ENCODE measurements around the gene LRWD1. TPM values are rescaled to one million over a fixed set of nuclear protein-coding genes. Genes with fewer than 3 reads are reported as not detected.
"Not testable (repeated sequence)": the region's sequence is repeated elsewhere in the genome, so short reads cannot be mapped to it uniquely, and the experiment has no call there.

The LRWD1 gene
- total and polyA plus RNA-seq, 2 of the 4 experiments (the other 2 are of a cell fraction) = 20.3 to 27.2 TPM

DNA sequence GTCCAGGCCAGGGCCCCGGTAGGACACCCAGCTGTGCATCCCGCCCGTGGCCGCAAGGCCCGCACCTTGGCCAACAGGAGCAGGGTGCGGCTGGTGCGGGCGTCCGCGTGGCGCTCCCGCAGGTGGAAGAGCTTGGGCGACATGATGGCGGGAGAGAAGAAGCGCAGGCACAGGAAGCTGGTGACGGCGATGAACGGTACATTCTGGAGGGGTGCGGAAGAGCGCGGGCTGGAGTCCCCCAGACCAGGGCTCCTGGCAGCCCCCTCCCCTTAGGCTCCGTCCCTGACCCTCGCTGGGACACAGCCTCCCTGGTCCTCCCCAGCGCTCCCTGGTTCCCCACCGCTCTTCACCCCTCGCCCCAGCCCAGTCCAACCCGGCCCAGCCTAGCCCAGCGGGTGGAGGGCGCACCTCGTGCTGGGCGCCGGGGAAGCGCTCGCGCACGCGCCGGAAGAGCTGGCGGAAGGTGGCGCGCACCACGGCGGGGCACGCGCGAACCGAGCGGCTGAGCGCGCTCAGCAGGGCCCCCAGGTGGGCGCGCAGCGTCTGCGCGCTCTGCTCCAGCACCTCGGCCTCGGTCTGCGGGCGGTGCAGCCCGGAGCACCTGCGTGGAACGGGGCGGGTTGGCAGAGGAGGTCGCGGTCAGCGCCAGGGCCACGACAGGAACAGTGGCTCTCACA is 29.8 kb downstream of the LRWD1 start:
- H2AFZ ChIP-seq (replicated peaks; ENCODE audit: low read length, poor library complexity); H2BK15ac ChIP-seq (ENCODE audit: low read depth, low read length); H3K27ac ChIP-seq (ENCODE audit: insufficient read depth, low read length); H3K23ac ChIP-seq (ENCODE audit: low read depth, low read length); POLR2A ChIA-PET (ENCODE audit: unreplicated experiment); H2AK9ac ChIP-seq (replicated peaks; ENCODE audit: low read depth, low read length, poor library complexity); dilution Hi-C loops (cut with HindIII; ENCODE audit: low sequenced_read_pairs, unreplicated experiment); H3K36me3 ChIP-seq (ENCODE audit: control insufficient read depth, insufficient read depth, low read length); H4K8ac ChIP-seq (ENCODE audit: low read depth in 2 of 2, low read length in 2 of 2); H4K5ac ChIP-seq (ENCODE audit: low read depth, low read length); H2AK5ac ChIP-seq (ENCODE audit: low read depth, low read length); DNase-seq; H3K4me3 ChIP-seq (ENCODE audit: insufficient read depth, low read depth, low read length); H3K9ac ChIP-seq (ENCODE audit: low read depth, low read length); H3K4me2 ChIP-seq (ENCODE audit: low read depth, low read length); H4K20me1 ChIP-seq (ENCODE audit: insufficient read depth, low read length); H4K91ac ChIP-seq (ENCODE audit: insufficient read depth, low read depth, low read length); H3K9me1 ChIP-seq (ENCODE audit: insufficient read depth, low read length); H3K4ac ChIP-seq (ENCODE audit: low read depth, low read length); H3K56ac ChIP-seq (ENCODE audit: extremely low read depth, insufficient read depth, low read length); in situ Hi-C loops (cut with MboI; ENCODE audit: low sequenced_read_pairs); H3K9me3 ChIP-seq (ENCODE audit: control insufficient read depth, insufficient read depth, low read length); H3K14ac ChIP-seq (replicated peaks; ENCODE audit: low read depth, low read length); H3K18ac ChIP-seq (ENCODE audit: low read depth, low read length); H3K4me1 ChIP-seq (ENCODE audit: control insufficient read depth, insufficient read depth, low read length); BruUV-seq (replicated peaks); H2BK5ac ChIP-seq (ENCODE audit: low read depth, low read length, poor library complexity, severe bottlenecking); CTCF ChIA-PET; H3K79me1 ChIP-seq (ENCODE audit: low read depth in 1 of 2, low read length in 2 of 2); intact Hi-C loops (cut with micrococcal nuclease); H2BK120ac ChIP-seq (ENCODE audit: low read depth, low read length); H2BK20ac ChIP-seq (ENCODE audit: low read depth, low read length); H3K27me3 ChIP-seq (ENCODE audit: control insufficient read depth, insufficient read depth, low read length): not testable (repeated sequence)
- no CpG with 5 or more reads among the region's 67 CpGs for WGBS, 2 experiments (ENCODE audit: extremely low coverage in 2 of 2, insufficient read length in 1 of 2)
- ATAC-seq (ENCODE audit: low read depth) = peak; percentile 2; the same call in 1 of the 2 replicates

DNA sequence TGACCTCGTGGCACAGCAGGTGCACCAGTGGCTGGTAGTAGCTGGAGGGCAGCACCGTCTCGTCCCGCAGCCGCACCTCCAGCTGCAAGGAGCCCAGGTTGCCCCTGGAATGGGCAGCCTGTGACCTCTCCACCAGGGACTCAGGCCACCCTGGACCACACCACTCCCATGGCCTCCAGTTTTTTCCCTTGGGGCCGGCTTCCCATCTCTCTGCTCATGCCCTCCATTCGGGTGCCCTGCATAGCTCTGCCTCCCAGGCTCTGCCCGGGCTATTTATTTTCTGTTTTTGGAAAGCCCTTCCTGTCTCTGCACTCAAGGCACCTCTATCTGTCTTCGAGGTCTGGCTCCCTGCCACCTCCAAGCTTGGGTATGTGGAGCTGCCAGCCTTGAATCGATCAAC is 32.1 kb downstream of the LRWD1 start:
- H4K20me1 ChIP-seq (ENCODE audit: insufficient read depth, low read length); H3K4me1 ChIP-seq (ENCODE audit: control insufficient read depth, insufficient read depth, low read length); H4K91ac ChIP-seq (ENCODE audit: insufficient read depth, low read depth, low read length); CTCF ChIA-PET; intact Hi-C loops (cut with micrococcal nuclease); in situ Hi-C loops (cut with MboI; ENCODE audit: low sequenced_read_pairs); H2BK15ac ChIP-seq (ENCODE audit: low read depth, low read length); H4K5ac ChIP-seq (ENCODE audit: low read depth, low read length); DNase-seq; H3K56ac ChIP-seq (ENCODE audit: extremely low read depth, insufficient read depth, low read length); H2AK9ac ChIP-seq (replicated peaks; ENCODE audit: low read depth, low read length, poor library complexity); H3K14ac ChIP-seq (replicated peaks; ENCODE audit: low read depth, low read length); H3K36me3 ChIP-seq (ENCODE audit: control insufficient read depth, insufficient read depth, low read length); H3K9me3 ChIP-seq (ENCODE audit: control insufficient read depth, insufficient read depth, low read length); H3K27ac ChIP-seq (ENCODE audit: insufficient read depth, low read length); H3K9me1 ChIP-seq (ENCODE audit: insufficient read depth, low read length); H2AK5ac ChIP-seq (ENCODE audit: low read depth, low read length); H3K79me1 ChIP-seq (ENCODE audit: low read depth in 1 of 2, low read length in 2 of 2); H3K4me2 ChIP-seq (ENCODE audit: low read depth, low read length); H2BK5ac ChIP-seq (ENCODE audit: low read depth, low read length, poor library complexity, severe bottlenecking); POLR2A ChIA-PET (ENCODE audit: unreplicated experiment); H3K4me3 ChIP-seq (ENCODE audit: insufficient read depth, low read depth, low read length); H2AFZ ChIP-seq (replicated peaks; ENCODE audit: low read length, poor library complexity); dilution Hi-C loops (cut with HindIII; ENCODE audit: low sequenced_read_pairs, unreplicated experiment); H2BK120ac ChIP-seq (ENCODE audit: low read depth, low read length); BruUV-seq (replicated peaks); H3K27me3 ChIP-seq (ENCODE audit: control insufficient read depth, insufficient read depth, low read length); H4K8ac ChIP-seq (ENCODE audit: low read depth in 2 of 2, low read length in 2 of 2); H3K9ac ChIP-seq (ENCODE audit: low read depth, low read length); H3K18ac ChIP-seq (ENCODE audit: low read depth, low read length); H3K23ac ChIP-seq (ENCODE audit: low read depth, low read length); H2BK20ac ChIP-seq (ENCODE audit: low read depth, low read length); H3K4ac ChIP-seq (ENCODE audit: low read depth, low read length): not testable (repeated sequence)
- no CpG with 5 or more reads among the region's 10 CpGs for WGBS, 2 experiments (ENCODE audit: extremely low coverage in 2 of 2, insufficient read length in 1 of 2)
- peak; percentile 7; the same call in 1 of the 2 replicates for ATAC-seq (ENCODE audit: low read depth)

Measured in IMR-90 (cell line).